Measurements from ENCODE around the gene PSME2. TPM values are rescaled to one million over a fixed set of nuclear protein-coding genes. Genes with fewer than 3 reads are reported as not detected.

PSME2 gene
- total and polyA plus RNA-seq, 9 of the 15 experiments (the other 6 are each of a cell fraction or from before 2014, with no cell fraction given) = 111 to 579 (median 159) TPM

DNA sequence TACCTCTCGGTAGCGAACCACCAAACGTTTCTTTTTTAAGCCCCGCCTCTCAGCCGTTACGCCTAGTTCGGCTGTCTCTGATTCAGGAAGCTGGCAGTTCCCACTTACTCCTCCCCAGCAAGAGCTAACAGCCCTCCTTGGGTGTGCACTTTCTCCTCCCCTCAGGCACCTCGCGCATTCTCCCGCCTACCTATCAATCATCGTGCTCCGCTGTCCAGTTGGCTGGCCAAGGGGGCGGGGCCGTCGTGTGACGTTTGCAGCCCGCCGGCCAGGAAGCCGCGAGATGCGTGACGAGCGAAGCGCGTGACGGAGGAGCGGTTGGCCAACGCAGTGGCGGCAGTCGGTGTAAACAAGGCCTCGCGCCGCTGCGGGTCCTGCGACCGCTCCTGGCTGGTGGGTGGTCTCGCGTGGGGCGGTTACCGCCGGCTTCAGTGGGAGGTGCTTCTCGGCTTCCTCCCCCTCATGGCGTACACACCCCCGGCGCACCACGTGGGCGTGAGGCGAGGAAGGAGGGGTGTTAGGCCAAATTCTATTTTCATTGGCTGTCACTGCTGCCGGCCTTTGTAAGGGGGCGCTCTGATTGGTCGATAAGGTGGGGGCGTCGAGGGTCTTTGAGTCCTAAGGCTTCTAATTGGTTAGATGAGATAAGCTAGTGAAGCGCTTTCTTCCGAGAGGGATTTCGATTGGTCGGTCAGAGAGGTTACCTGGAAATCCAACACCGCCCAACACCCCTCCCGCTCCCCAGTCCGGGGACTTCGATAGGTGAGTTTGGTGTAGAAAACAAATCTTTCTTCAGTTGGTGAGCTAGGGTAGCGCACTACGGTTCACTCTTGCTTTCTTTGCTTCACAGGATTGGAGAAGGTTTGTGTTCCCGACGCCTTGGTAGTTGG, 31.6 kb downstream of the PSME2 start, which contains the start of the genes DCAF11 and NRL (continued):
- TF ChIP-seq TEAD4 (IDR thresholded peaks at IDR 0.05; ENCODE audit: low read length) (0 out of 2 replicates have a peak, but pooled peaks have one; percentile 5), TEAD4 (CRISPR knock-in tag; IDR thresholded peaks at IDR 0.05; ENCODE audit: borderline replicate concordance) (no peak), POLR2H (tag; IDR thresholded peaks at IDR 0.05; ENCODE audit: low read depth) (peak; percentile 50; the same call in 1 of the 2 replicates), SAP30 (IDR thresholded peaks at IDR 0.05; ENCODE audit: borderline replicate concordance, insufficient read depth, low read depth, low read length, poor library complexity, severe bottlenecking) (peak; percentile 92), NRF1 (conservative IDR thresholded peaks at IDR 0.05 in 1 of 2, IDR thresholded peaks at IDR 0.05 in 1 of 2) (peak; percentile 92 to 93), NFATC3 (IDR thresholded peaks at IDR 0.05) (no peak), FOS (IDR thresholded peaks at IDR 0.05; ENCODE audit: extremely low read depth, insufficient read length) (peak; percentile 96), E2F3 (CRISPR knock-in tag; IDR thresholded peaks at IDR 0.05) (peak; percentile 34; the same call in 1 of the 2 replicates), USF2 (CRISPR knock-in tag; IDR thresholded peaks at IDR 0.05) (peak; percentile 91), SRF (CRISPR knock-in tag; IDR thresholded peaks at IDR 0.05) (peak in 1 of 2 experiments; percentile 41; a peak in 1 of 4 replicates), TBP (optimal IDR thresholded peaks at IDR 0.05; ENCODE audit: low read depth, low read length) (peak; percentile 35), ZNF551 (CRISPR knock-in tag; IDR thresholded peaks at IDR 0.05) (no peak), FOXJ2 (tag; IDR thresholded peaks at IDR 0.05) (no peak), FOXK1 (CRISPR knock-in tag; IDR thresholded peaks at IDR 0.05; ENCODE audit: borderline replicate concordance) (peak; percentile 96), ZNF217 (CRISPR knock-in tag; IDR thresholded peaks at IDR 0.05) (no peak), KHSRP (IDR thresholded peaks at IDR 0.05) (0 out of 2 replicates have a peak, but pooled peaks have one; percentile 29), MYBL2 (IDR thresholded peaks at IDR 0.05; ENCODE audit: low read depth) (peak; percentile 82), MYBL2 (CRISPR knock-in tag; IDR thresholded peaks at IDR 0.05; ENCODE audit: borderline replicate concordance) (no peak)
- TF ChIP-seq, protein P1, sequence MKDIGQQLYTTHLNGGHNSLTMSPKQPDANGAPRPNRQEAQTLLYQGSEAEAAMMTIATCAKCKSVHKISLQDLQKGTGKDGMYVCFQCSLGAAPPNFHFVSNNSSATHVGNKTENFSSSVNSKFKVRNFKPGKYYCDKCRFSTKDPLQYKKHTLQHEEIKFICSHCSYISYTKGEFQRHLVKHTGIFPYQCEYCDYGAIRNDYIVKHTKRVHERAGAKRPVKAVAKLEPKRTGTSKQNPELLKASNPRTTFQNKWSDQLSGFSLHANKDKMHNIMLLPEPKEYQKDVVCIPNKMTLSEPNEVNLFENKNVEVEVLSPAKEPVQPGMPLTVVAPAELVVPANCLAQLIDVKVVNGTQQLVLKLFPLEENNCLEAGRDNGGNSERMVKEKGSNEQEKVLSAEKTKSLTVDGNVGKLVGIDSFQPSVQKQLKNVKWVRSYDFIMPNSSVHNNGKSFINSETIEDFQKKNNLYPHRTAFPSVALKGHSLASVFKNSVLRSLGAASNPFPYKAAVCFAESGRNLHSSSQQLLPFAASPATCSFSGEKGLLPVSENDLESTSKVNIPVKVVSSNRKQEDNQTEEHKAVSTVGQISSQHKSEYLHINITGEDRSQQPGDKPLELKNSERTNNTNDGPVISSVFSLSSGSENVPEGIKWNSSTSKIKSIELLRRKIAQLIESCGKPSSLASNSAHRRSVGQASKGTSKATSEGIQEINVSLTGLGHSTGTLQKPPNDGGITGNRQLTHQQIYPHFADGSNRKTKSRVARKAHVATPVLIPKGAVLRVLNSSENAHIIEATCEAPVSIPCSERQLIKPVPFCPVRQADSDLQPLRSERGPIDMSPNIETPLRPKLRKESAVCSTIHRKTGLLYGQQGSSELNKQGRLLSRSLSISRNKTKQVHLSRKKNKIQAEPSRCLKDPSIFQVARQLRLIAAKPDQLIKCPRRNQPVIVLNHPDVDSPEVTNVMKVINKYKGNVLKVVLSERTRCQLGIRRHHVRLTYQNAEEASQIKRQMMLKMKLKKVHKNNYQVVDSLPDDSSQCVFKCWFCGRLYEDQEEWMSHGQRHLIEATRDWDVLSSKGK (CRISPR knock-in tag; IDR thresholded peaks at IDR 0.05) = no peak
- TF ChIP-seq, protein P2, sequence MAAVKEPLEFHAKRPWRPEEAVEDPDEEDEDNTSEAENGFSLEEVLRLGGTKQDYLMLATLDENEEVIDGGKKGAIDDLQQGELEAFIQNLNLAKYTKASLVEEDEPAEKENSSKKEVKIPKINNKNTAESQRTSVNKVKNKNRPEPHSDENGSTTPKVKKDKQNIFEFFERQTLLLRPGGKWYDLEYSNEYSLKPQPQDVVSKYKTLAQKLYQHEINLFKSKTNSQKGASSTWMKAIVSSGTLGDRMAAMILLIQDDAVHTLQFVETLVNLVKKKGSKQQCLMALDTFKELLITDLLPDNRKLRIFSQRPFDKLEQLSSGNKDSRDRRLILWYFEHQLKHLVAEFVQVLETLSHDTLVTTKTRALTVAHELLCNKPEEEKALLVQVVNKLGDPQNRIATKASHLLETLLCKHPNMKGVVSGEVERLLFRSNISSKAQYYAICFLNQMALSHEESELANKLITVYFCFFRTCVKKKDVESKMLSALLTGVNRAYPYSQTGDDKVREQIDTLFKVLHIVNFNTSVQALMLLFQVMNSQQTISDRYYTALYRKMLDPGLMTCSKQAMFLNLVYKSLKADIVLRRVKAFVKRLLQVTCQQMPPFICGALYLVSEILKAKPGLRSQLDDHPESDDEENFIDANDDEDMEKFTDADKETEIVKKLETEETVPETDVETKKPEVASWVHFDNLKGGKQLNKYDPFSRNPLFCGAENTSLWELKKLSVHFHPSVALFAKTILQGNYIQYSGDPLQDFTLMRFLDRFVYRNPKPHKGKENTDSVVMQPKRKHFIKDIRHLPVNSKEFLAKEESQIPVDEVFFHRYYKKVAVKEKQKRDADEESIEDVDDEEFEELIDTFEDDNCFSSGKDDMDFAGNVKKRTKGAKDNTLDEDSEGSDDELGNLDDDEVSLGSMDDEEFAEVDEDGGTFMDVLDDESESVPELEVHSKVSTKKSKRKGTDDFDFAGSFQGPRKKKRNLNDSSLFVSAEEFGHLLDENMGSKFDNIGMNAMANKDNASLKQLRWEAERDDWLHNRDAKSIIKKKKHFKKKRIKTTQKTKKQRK (IDR thresholded peaks at IDR 0.05; ENCODE audit: borderline replicate concordance, low read depth, low read length) = peak; percentile 70; the same call in 1 of the 2 replicates

Data from K562 (cell line).